ENCODE data around the gene SPPL3. TPM values are rescaled to one million over a fixed set of nuclear protein-coding genes. Genes with fewer than 3 reads are reported as not detected.
A peak's percentile ranks its signal among the peaks of the same experiment; 100 is the strongest.

The SPPL3 gene
- total and polyA plus RNA-seq, 4 donors = 7.4 to 12.6 (median 8.7) TPM

GRCh38 chr12:120856980-120857379 lies 47.2 kb downstream of the SPPL3 start:
- no peak for DNase-seq (ENCODE audit: low spot score)
- Histone ChIP-seq H3K27me3 (ENCODE audit: control insufficient read depth in 4 of 4, insufficient read depth in 4 of 4, low read length in 3 of 4) (no peaks in the 10 kb centered on the region), H3K9ac (ENCODE audit: low read depth in 1 of 2, low read length in 2 of 2) (no peak overlapping the region), H3K4me1 (ENCODE audit: control insufficient read depth in 4 of 4, insufficient read depth in 4 of 4, low read length in 3 of 4) (peaks cover 0 to 2% (median 0%) of the 10 kb centered on the region in 4 donors), H3K36me3 (ENCODE audit: control insufficient read depth in 4 of 4, insufficient read depth in 3 of 4, low read depth in 1 of 4, low read length in 3 of 4) (no peaks in the 10 kb centered on the region), H3K9me3 (ENCODE audit: control insufficient read depth in 4 of 4, low read length in 3 of 4) (no peaks in the 10 kb centered on the region), H3K4me3 (ENCODE audit: low read depth in 1 of 3, low read length in 3 of 3) (no peak overlapping the region), H3K27ac (ENCODE audit: low read depth in 1 of 2, low read length in 2 of 2) (no peak overlapping the region)
- 76% methylated on average over 2 of the region's 2 CpGs for WGBS
- peak; percentile 39 to 40 for TF ChIP-seq RAD21 (IDR thresholded peaks at IDR 0.05)
- no peak for TF ChIP-seq ATF3 (IDR thresholded peaks at IDR 0.05)
- TF ChIP-seq RXRA (IDR thresholded peaks at IDR 0.05) = no peak
- no peak for TF ChIP-seq HNF4A (conservative IDR thresholded peaks at IDR 0.05)

- Histone ChIP-seq H3K4me1 (ENCODE audit: control insufficient read depth in 4 of 4, insufficient read depth in 4 of 4, low read length in 3 of 4) (peaks cover 0 to 7% (median 0%) of the 10 kb centered on the region in 4 donors), H3K36me3 (ENCODE audit: control insufficient read depth in 4 of 4, insufficient read depth in 3 of 4, low read depth in 1 of 4, low read length in 3 of 4) (no peaks in the 10 kb centered on the region), H3K4me3 (ENCODE audit: low read depth in 1 of 3, low read length in 3 of 3) (no peak overlapping the region), H3K9ac (ENCODE audit: low read depth in 1 of 2, low read length in 2 of 2) (no peak overlapping the region), H3K9me3 (ENCODE audit: control insufficient read depth in 4 of 4, low read length in 3 of 4) (no peaks in the 10 kb centered on the region), H3K27ac (ENCODE audit: low read depth in 1 of 2, low read length in 2 of 2) (no peak overlapping the region), H3K27me3 (ENCODE audit: control insufficient read depth in 4 of 4, insufficient read depth in 4 of 4, low read length in 3 of 4) (no peaks in the 10 kb centered on the region)
- no peak for TF ChIP-seq SP1 (IDR thresholded peaks at IDR 0.05)
- no peak for TF ChIP-seq FOXA2 (IDR thresholded peaks at IDR 0.05)
- no peak for TF ChIP-seq EGR1 (IDR thresholded peaks at IDR 0.05; ENCODE audit: low read depth in 2 of 2)
- TF ChIP-seq NR2F2 (IDR thresholded peaks at IDR 0.05) = no peak
- no peak for TF ChIP-seq HNF4A (conservative IDR thresholded peaks at IDR 0.05)
- TF ChIP-seq HNF4G (IDR thresholded peaks at IDR 0.05) = no peak
- no peak for TF ChIP-seq YY1 (IDR thresholded peaks at IDR 0.05)
- TF ChIP-seq CTCF (IDR thresholded peaks at IDR 0.05; ENCODE audit: low read depth, low read length, missing input control) = no peak
- no peak for TF ChIP-seq RAD21 (IDR thresholded peaks at IDR 0.05)
- no peak for TF ChIP-seq FOXA1 (IDR thresholded peaks at IDR 0.05)
- TF ChIP-seq RXRA (IDR thresholded peaks at IDR 0.05) = no peak
- TF ChIP-seq MAX (IDR thresholded peaks at IDR 0.05) = no peak
- no peak for TF ChIP-seq ATF3 (IDR thresholded peaks at IDR 0.05)
- TF ChIP-seq GABPA (IDR thresholded peaks at IDR 0.05 in 1 of 2, conservative IDR thresholded peaks at IDR 0.05 in 1 of 2) = no peak
- no peak for TF ChIP-seq REST (IDR thresholded peaks at IDR 0.05)
- DNase-seq (ENCODE audit: low spot score) = no peak
- 88% methylated on average over 6 of the region's 6 CpGs for WGBS
These were observed 48.2 kb downstream of the SPPL3 start for GRCh38 chr12:120855823-120856588.

All from liver (tissue), 9 donors.